Measurements from ENCODE around the gene SBK3. TPM values are rescaled to one million over a fixed set of nuclear protein-coding genes. Genes with fewer than 3 reads are reported as not detected.
A peak's percentile ranks its signal among the peaks of the same experiment; 100 is the strongest.

Gene SBK3, protein sequence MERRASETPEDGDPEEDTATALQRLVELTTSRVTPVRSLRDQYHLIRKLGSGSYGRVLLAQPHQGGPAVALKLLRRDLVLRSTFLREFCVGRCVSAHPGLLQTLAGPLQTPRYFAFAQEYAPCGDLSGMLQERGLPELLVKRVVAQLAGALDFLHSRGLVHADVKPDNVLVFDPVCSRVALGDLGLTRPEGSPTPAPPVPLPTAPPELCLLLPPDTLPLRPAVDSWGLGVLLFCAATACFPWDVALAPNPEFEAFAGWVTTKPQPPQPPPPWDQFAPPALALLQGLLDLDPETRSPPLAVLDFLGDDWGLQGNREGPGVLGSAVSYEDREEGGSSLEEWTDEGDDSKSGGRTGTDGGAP
- not detected for total RNA-seq

- intact Hi-C loops (cut with DNase I; ENCODE audit: low total_unique reads) (no loop called here), in situ Hi-C loops (cut with MboI; ENCODE audit: low pct_ligation_motif_present in 1 of 4, low pct_unique_long_range_greater_than_20kb in 1 of 4, low sequenced_read_pairs in 3 of 4) (no loop called here)
- WGBS, 2 donors (ENCODE audit: low coverage in 1 of 2), result 83% methylated on average over 10 of the region's 10 CpGs; no CpG with 5 or more reads in 1 of the 2 donors
- DNase-seq, result no peak
- peak within 1 kb of the TSS; percentile 56 to 67 (median 62) for H3K27ac ChIP-seq
- no peak within 1 kb of the TSS for H3K4me3 ChIP-seq
- no peaks in the 10 kb centered on the region for H3K36me3 ChIP-seq
- H3K4me1 ChIP-seq, result peaks cover 0 to 11% (median 7%) of the 10 kb centered on the region in 4 donors
- H3K27me3 ChIP-seq, result peaks cover 21% of the 10 kb centered on the region
- H3K9me3 ChIP-seq, result no peaks in the 10 kb centered on the region
- TF ChIP-seq POLR2AphosphoS5 (IDR thresholded peaks at IDR 0.05) (no peak), POLR2A (IDR thresholded peaks at IDR 0.05) (no peak), EP300 (IDR thresholded peaks at IDR 0.05; ENCODE audit: low read depth) (no peak)
- TF ChIP-seq, protein P1, sequence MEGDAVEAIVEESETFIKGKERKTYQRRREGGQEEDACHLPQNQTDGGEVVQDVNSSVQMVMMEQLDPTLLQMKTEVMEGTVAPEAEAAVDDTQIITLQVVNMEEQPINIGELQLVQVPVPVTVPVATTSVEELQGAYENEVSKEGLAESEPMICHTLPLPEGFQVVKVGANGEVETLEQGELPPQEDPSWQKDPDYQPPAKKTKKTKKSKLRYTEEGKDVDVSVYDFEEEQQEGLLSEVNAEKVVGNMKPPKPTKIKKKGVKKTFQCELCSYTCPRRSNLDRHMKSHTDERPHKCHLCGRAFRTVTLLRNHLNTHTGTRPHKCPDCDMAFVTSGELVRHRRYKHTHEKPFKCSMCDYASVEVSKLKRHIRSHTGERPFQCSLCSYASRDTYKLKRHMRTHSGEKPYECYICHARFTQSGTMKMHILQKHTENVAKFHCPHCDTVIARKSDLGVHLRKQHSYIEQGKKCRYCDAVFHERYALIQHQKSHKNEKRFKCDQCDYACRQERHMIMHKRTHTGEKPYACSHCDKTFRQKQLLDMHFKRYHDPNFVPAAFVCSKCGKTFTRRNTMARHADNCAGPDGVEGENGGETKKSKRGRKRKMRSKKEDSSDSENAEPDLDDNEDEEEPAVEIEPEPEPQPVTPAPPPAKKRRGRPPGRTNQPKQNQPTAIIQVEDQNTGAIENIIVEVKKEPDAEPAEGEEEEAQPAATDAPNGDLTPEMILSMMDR (IDR thresholded peaks at IDR 0.05), result no peak
Observed at GRCh38 chr19:55545443-55545842, at the start of gene SBK3. TSS of gene SBK3 (minus strand) at chr19:55545543. CDS start at chr19:55545543, 0 bp downstream.

DNA sequence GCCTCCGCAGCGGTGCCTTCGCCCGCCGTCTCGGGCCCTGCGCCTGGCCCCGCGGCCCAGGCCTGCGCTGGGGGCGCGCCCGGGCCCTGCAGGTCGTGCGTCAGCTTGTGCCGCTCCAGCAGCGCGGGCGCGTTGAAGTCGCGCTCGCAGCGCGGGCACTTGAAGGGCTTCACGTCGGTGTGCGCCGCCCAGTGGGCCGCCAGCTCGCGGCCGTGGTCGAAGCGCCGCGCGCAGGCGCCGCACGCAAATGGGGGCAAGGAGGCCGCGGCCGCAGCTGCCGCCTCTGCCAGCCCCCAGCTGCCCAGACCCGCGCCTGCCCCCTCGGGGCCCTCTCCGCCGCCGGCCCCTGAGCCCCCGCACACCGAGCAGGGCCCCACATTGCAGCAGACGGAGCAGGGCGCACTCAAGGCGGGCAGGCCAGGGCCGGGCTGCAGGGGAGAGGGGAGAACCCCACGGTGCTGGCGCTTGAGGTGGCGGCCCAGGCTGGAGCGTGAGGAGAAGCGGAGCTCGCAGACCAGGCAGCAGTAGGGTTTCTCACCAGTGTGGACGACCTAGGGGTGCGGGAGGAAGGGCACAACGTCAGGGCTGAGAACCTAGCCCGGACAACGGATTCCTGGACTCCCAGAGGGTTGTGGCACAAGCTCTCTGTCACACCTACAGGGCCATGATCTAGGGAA is 47.9 kb upstream of the SBK3 start:
- no peaks in the 10 kb centered on the region for H3K4me1 ChIP-seq
- in situ Hi-C loops (cut with MboI; ENCODE audit: low pct_ligation_motif_present in 1 of 4, low pct_unique_long_range_greater_than_20kb in 1 of 4, low sequenced_read_pairs in 3 of 4), result no loop called here
- WGBS, 2 donors (ENCODE audit: low coverage in 1 of 2), result 92 to 94% methylated on average over 12 to 68 of the region's 68 CpGs
- H3K4me3 ChIP-seq, result no peak overlapping the region
- no peak overlapping the region for H3K27ac ChIP-seq
- no peak for DNase-seq
- H3K36me3 ChIP-seq, result peaks cover 0 to 7% (median 0%) of the 10 kb centered on the region in 4 donors
- TF ChIP-seq EP300 (IDR thresholded peaks at IDR 0.05; ENCODE audit: low read depth), result no peak
- no peak for TF ChIP-seq POLR2A (IDR thresholded peaks at IDR 0.05)
- TF ChIP-seq, protein P1 (IDR thresholded peaks at IDR 0.05), result no peak
- TF ChIP-seq POLR2AphosphoS5 (IDR thresholded peaks at IDR 0.05), result no peak
- H3K9me3 ChIP-seq, result no peaks in the 10 kb centered on the region
- intact Hi-C loops (cut with DNase I; ENCODE audit: low total_unique reads), result no loop called here
- H3K27me3 ChIP-seq, result no peaks in the 10 kb centered on the region

GRCh38 chr19:55592391-55593090 is 47.2 kb upstream of the SBK3 start:
- no peak overlapping the region for H3K27ac ChIP-seq
- no peaks in the 10 kb centered on the region for H3K9me3 ChIP-seq
- intact Hi-C loops (cut with DNase I; ENCODE audit: low total_unique reads) (no loop called here), in situ Hi-C loops (cut with MboI; ENCODE audit: low pct_ligation_motif_present in 1 of 4, low pct_unique_long_range_greater_than_20kb in 1 of 4, low sequenced_read_pairs in 3 of 4) (no loop called here)
- H3K4me3 ChIP-seq, result no peak overlapping the region
- 60 to 96% methylated on average over 1 to 65 of the region's 73 CpGs for WGBS, 2 donors (ENCODE audit: low coverage in 1 of 2)
- TF ChIP-seq POLR2AphosphoS5 (IDR thresholded peaks at IDR 0.05), result no peak
- TF ChIP-seq POLR2A (IDR thresholded peaks at IDR 0.05), result no peak
- TF ChIP-seq, protein P1 (IDR thresholded peaks at IDR 0.05), result no peak
- TF ChIP-seq EP300 (IDR thresholded peaks at IDR 0.05; ENCODE audit: low read depth), result no peak
- H3K4me1 ChIP-seq, result peaks cover 0 to 4% (median 2%) of the 10 kb centered on the region in 4 donors
- peaks cover 0 to 7% (median 0%) of the 10 kb centered on the region in 4 donors for H3K36me3 ChIP-seq
- DNase-seq, result no peak
- no peaks in the 10 kb centered on the region for H3K27me3 ChIP-seq

- 85% methylated on average over 10 of the region's 10 CpGs; no CpG with 5 or more reads in 1 of the 2 donors for WGBS, 2 donors (ENCODE audit: low coverage in 1 of 2)
- TF ChIP-seq POLR2AphosphoS5 (IDR thresholded peaks at IDR 0.05) (no peak), POLR2A (IDR thresholded peaks at IDR 0.05) (no peak), EP300 (IDR thresholded peaks at IDR 0.05; ENCODE audit: low read depth) (no peak)
- TF ChIP-seq, protein P1 (IDR thresholded peaks at IDR 0.05), result no peak
- in situ Hi-C loops (cut with MboI; ENCODE audit: low pct_ligation_motif_present in 1 of 4, low pct_unique_long_range_greater_than_20kb in 1 of 4, low sequenced_read_pairs in 3 of 4), result no loop called here
- intact Hi-C loops (cut with DNase I; ENCODE audit: low total_unique reads), result no loop called here
- Histone ChIP-seq H3K9me3 (no peaks in the 10 kb centered on the region), H3K27ac (no peak overlapping the region), H3K36me3 (peaks cover 0 to 7% (median 0%) of the 10 kb centered on the region in 4 donors), H3K4me3 (no peak overlapping the region), H3K27me3 (no peaks in the 10 kb centered on the region), H3K4me1 (peaks cover 3 to 13% (median 11%) of the 10 kb centered on the region in 4 donors)
- DNase-seq, result no peak
Observed at GRCh38 chr19:55591555-55591954, 46.2 kb upstream of the SBK3 start.

Measured in transverse colon (tissue), 4 donors.